WTC11 (cell line): ENCODE results near the gene KRT14. TPM values are rescaled to one million over a fixed set of nuclear protein-coding genes. Genes with fewer than 3 reads are reported as not detected.

Source experiments
- ATAC-seq: fragments of 200-7000 bp; cut with Tn5 transposase; 2 replicates; pipeline ENCODE4 v1.10.0; 2021; ENCODE audit warnings: mild to moderate bottlenecking, moderate library complexity
- CTCF ChIA-PET: fragments of 300-600 bp; sonication (Branson Sonifier 250); formaldehyde crosslinking; loops from one replicate; lab custom pipeline; 2021; ENCODE audit warnings: antibody characterized with exemption; lab: Charles Lee
- POLR2A ChIA-PET: fragments of 350-600 bp; sonication (Branson Sonifier 250); formaldehyde crosslinking; loops from one replicate; lab custom pipeline; 2021; ENCODE audit warnings: antibody characterized with exemption; lab: Charles Lee
- DNase-seq: peaks from one replicate; pipeline ENCODE4 v3.0.0; 2021; ENCODE audit warnings: low spot score
- H3K27ac Mint-ChIP-seq: 2 replicates; pipeline ENCODE4 v1.8.0; 2021; ENCODE audit warnings: mixed read lengths
- H3K27me3 Mint-ChIP-seq: 2 replicates; pipeline ENCODE4 v1.8.0; 2021; ENCODE audit warnings: low read depth, mild to moderate bottlenecking, moderate library complexity, mixed read lengths
- H3K36me3 Mint-ChIP-seq: 2 replicates; pipeline ENCODE4 v1.8.0; 2021; ENCODE audit warnings: mixed read lengths
- H3K4me1 Mint-ChIP-seq: 2 replicates; pipeline ENCODE4 v1.8.0; 2022; ENCODE audit warnings: mixed read lengths
- H3K4me3 Mint-ChIP-seq: 2 replicates; pipeline ENCODE4 v1.8.0; 2021; ENCODE audit warnings: mild to moderate bottlenecking, moderate library complexity, mixed read lengths
- H3K9me3 Mint-ChIP-seq: 2 replicates; pipeline ENCODE4 v1.8.0; 2021; ENCODE audit warnings: mixed read lengths
- GRHL2 ChIP-seq: fragments of 250-450 bp; sonication (Bioruptor Pico); IDR thresholded peaks from 2 replicates; pipeline ENCODE4 v1.8.0; 2022; ENCODE audit warnings: mild to moderate bottlenecking, moderate library complexity; ENCODE audit not compliant: insufficient replicate concordance, severe bottlenecking
- GTF2I ChIP-seq: fragments of 250-450 bp; sonication (Bioruptor Pico); conservative IDR thresholded peaks from 2 replicates; pipeline ENCODE4 v1.4.0; 2021; ENCODE audit warnings: mild to moderate bottlenecking
- JUN ChIP-seq: sonication (generic); formaldehyde crosslinking; IDR thresholded peaks from 2 replicates; pipeline ENCODE4 v1.8.0; 2023; ENCODE audit warnings: mild to moderate bottlenecking, missing genetic modification reagents
- OVOL2 ChIP-seq: fragments of 250-450 bp; sonication (Bioruptor Pico); IDR thresholded peaks from 2 replicates; pipeline ENCODE4 v1.9.0; 2021; ENCODE audit warnings: mild to moderate bottlenecking, borderline replicate concordance
- SOX15 ChIP-seq: fragments of 250-450 bp; sonication (Bioruptor Pico); IDR thresholded peaks from 2 replicates; pipeline ENCODE4 v1.9.0; 2021; ENCODE audit warnings: mild to moderate bottlenecking
- TCF7 ChIP-seq: sonication (generic); formaldehyde crosslinking; IDR thresholded peaks from 2 replicates; pipeline ENCODE4 v1.8.0; 2022; ENCODE audit warnings: mild to moderate bottlenecking, low read depth, missing genetic modification reagents, moderate library complexity
- TEAD1 ChIP-seq: sonication (generic); formaldehyde crosslinking; IDR thresholded peaks from 2 replicates; pipeline ENCODE4 v1.8.0; 2022; ENCODE audit warnings: mild to moderate bottlenecking, missing genetic modification reagents
- TEAD4 ChIP-seq: sonication (generic); formaldehyde crosslinking; IDR thresholded peaks from 2 replicates; pipeline ENCODE4 v1.8.0; 2022; ENCODE audit warnings: mild to moderate bottlenecking, missing genetic modification reagents
- ZNF121 ChIP-seq: sonication (generic); formaldehyde crosslinking; IDR thresholded peaks from 2 replicates; pipeline ENCODE4 v1.8.0; 2023; ENCODE audit warnings: missing genetic modification reagents
- total RNA-seq: library from RNA; stranded (reverse); gene quantifications from 3 replicates; pipeline ENCODE4 v1.2.3, GENCODE V29; 2021
- TF ChIP-seq, protein P1 (sequence below): sonication (generic); formaldehyde crosslinking; IDR thresholded peaks from 2 replicates; pipeline ENCODE4 v1.8.0; 2023; ENCODE audit warnings: missing genetic modification reagents
- TF ChIP-seq, protein P2 (sequence below): sonication (generic); formaldehyde crosslinking; IDR thresholded peaks from 2 replicates; pipeline ENCODE4 v1.8.1; 2022; ENCODE audit warnings: mild to moderate bottlenecking, missing genetic modification reagents, moderate library complexity, borderline replicate concordance
- TF ChIP-seq, protein P3 (sequence below): sonication (generic); formaldehyde crosslinking; IDR thresholded peaks from 2 replicates; pipeline ENCODE4 v1.8.1; 2022; ENCODE audit warnings: low read depth, missing genetic modification reagents, borderline replicate concordance
- TF ChIP-seq, protein P4 (sequence below): sonication (generic); formaldehyde crosslinking; IDR thresholded peaks from 2 replicates; pipeline ENCODE4 v1.8.1; 2023; ENCODE audit warnings: mild to moderate bottlenecking, missing genetic modification reagents, moderate library complexity
- TF ChIP-seq, protein P5 (sequence below): sonication (generic); formaldehyde crosslinking; IDR thresholded peaks from 2 replicates; pipeline ENCODE4 v1.8.0; 2023; ENCODE audit warnings: missing genetic modification reagents, mild to moderate bottlenecking, borderline replicate concordance
- TF ChIP-seq, protein P6 (sequence below): fragments of 250-450 bp; sonication (Bioruptor Pico); IDR thresholded peaks from 2 replicates; pipeline ENCODE4 v1.9.0; 2021; ENCODE audit warnings: moderate library complexity, mild to moderate bottlenecking, inconsistent platforms, borderline replicate concordance
- TF ChIP-seq, protein P7 (sequence below): sonication (generic); formaldehyde crosslinking; IDR thresholded peaks from 2 replicates; pipeline ENCODE4 v1.8.0; 2022; ENCODE audit warnings: mild to moderate bottlenecking, missing genetic modification reagents
- TF ChIP-seq, protein P8 (sequence below): sonication (generic); formaldehyde crosslinking; IDR thresholded peaks from 2 replicates; pipeline ENCODE4 v1.8.1; 2022; ENCODE audit warnings: mild to moderate bottlenecking, moderate library complexity, missing genetic modification reagents
- TF ChIP-seq, protein P9 (sequence below): sonication (generic); formaldehyde crosslinking; IDR thresholded peaks from 2 replicates; pipeline ENCODE4 v1.8.1; 2023; ENCODE audit warnings: mild to moderate bottlenecking, missing genetic modification reagents, borderline replicate concordance

KRT14 gene
- total RNA-seq, 1 experiment from 2014 or later, result not detected

DNA sequence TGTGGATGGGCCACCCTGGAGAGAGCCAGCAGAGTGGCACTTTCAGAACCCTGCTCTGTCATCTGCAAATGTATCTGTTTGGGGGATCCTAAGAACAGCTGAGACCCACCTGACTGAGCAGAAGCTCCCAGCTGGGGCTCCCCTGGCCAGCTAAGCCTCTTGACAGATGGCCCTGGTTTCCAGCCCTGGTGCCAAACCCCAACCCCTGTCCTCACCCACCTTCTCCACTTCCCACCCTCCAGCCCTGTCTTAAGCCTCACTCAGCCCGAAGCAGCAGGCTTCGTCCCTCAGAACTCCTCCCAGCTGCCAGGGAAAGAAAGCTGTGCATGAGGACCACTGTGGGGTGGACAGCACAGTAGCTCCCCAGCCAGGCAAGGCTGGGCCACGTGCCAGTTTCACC, 11.4 kb downstream of the KRT14 start:
- DNase-seq, result no peak
- no peaks in the 10 kb centered on the region; the same call in 1 of the 2 replicates for H3K9me3 Mint-ChIP-seq
- H3K27ac Mint-ChIP-seq, result no peak overlapping the region
- no peaks in the 10 kb centered on the region for H3K36me3 Mint-ChIP-seq
- peaks cover 11% of the 10 kb centered on the region for H3K4me1 Mint-ChIP-seq
- H3K27me3 Mint-ChIP-seq, result peaks cover 21% of the 10 kb centered on the region
- CTCF ChIA-PET, result interaction anchor here (0.6 to 5.2 kb wide), 4 partner anchors 27 to 100 kb away, joined by 5 to 27 read pairs (median 10); no protein-coding TSS in a partner anchor
- H3K4me3 Mint-ChIP-seq, result no peak overlapping the region
- no peak for ATAC-seq
- TF ChIP-seq, protein P1, sequence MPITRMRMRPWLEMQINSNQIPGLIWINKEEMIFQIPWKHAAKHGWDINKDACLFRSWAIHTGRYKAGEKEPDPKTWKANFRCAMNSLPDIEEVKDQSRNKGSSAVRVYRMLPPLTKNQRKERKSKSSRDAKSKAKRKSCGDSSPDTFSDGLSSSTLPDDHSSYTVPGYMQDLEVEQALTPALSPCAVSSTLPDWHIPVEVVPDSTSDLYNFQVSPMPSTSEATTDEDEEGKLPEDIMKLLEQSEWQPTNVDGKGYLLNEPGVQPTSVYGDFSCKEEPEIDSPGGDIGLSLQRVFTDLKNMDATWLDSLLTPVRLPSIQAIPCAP (CRISPR knock-in tag), result no peak
- TF ChIP-seq, protein P2, sequence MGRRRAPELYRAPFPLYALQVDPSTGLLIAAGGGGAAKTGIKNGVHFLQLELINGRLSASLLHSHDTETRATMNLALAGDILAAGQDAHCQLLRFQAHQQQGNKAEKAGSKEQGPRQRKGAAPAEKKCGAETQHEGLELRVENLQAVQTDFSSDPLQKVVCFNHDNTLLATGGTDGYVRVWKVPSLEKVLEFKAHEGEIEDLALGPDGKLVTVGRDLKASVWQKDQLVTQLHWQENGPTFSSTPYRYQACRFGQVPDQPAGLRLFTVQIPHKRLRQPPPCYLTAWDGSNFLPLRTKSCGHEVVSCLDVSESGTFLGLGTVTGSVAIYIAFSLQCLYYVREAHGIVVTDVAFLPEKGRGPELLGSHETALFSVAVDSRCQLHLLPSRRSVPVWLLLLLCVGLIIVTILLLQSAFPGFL (CRISPR knock-in tag), result no peak
- no peak for TF ChIP-seq SOX15 (CRISPR knock-in tag)
- TF ChIP-seq TEAD4 (CRISPR knock-in tag), result no peak
- TF ChIP-seq, protein P3, sequence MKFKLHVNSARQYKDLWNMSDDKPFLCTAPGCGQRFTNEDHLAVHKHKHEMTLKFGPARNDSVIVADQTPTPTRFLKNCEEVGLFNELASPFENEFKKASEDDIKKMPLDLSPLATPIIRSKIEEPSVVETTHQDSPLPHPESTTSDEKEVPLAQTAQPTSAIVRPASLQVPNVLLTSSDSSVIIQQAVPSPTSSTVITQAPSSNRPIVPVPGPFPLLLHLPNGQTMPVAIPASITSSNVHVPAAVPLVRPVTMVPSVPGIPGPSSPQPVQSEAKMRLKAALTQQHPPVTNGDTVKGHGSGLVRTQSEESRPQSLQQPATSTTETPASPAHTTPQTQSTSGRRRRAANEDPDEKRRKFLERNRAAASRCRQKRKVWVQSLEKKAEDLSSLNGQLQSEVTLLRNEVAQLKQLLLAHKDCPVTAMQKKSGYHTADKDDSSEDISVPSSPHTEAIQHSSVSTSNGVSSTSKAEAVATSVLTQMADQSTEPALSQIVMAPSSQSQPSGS (CRISPR knock-in tag), result no peak
- POLR2A ChIA-PET, result no interaction called here

DNA sequence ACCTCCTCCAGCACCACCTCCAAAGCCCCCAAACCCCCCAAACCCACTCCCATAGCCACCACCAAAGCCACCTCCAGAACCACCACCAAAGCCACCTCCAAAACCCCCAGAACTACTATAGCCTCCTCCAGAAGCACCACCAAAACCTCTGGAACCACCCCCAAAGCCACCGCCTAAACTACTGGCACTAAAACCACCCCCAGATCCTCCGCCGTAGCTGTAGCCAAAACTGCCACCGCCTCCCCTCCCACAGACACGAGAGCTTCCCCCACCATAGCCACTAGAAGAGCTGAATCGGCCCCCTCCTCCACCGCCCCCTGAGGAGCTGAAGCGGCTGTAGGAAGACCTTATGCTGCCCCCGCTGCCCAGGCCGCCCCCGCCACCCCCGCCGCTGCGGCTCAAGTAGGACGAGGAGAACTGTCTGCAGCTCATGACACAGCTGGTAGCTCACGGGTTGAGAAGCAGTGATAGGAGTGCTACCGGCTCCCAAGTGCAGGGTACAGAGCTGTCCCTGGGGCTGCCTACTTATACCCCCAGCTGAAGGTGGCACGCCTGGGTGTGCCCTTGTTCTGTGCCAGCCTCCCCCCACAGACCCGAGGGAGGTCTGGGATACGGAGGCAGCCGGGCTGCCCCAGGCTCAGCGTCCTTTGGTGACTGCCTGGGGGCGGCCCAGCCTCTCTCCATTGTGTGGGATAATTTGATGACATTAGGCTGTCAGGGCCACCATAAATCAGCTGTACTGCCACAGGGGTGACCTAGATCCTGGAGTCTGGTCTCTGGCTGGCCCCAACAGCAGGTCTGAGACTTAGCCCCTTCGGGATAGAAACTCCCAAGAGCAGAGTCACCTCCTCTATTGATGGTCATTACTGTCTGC, 14.9 kb downstream of the KRT14 start, which contains the start of gene KRT9:
Gene KRT9, minus strand, starts transcription at position 499 of the 874 bp plus-strand sequence. Its CDS starts 67 bp downstream, at position 432.
- DNase-seq (no peak), ATAC-seq (no peak)
- no peaks in the 10 kb centered on the region for H3K36me3 Mint-ChIP-seq
- H3K27ac Mint-ChIP-seq, result no peak within 1 kb of the TSS
- peaks cover 28% of the 10 kb centered on the region for H3K27me3 Mint-ChIP-seq
- CTCF ChIA-PET, result interaction anchor here (0.7 to 5.2 kb wide), 5 partner anchors 8 to 708 kb away, joined by 3 to 27 read pairs (median 8); no protein-coding TSS in a partner anchor
- no peak within 1 kb of the TSS for H3K4me3 Mint-ChIP-seq
- H3K4me1 Mint-ChIP-seq, result no peaks in the 10 kb centered on the region
- POLR2A ChIA-PET, result no interaction called here
- H3K9me3 Mint-ChIP-seq, result no peaks in the 10 kb centered on the region; the same call in 1 of the 2 replicates
- TF ChIP-seq, protein P4, sequence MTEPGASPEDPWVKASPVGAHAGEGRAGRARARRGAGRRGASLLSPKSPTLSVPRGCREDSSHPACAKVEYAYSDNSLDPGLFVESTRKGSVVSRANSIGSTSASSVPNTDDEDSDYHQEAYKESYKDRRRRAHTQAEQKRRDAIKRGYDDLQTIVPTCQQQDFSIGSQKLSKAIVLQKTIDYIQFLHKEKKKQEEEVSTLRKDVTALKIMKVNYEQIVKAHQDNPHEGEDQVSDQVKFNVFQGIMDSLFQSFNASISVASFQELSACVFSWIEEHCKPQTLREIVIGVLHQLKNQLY (CRISPR knock-in tag), result no peak
- TF ChIP-seq JUN (CRISPR knock-in tag), result no peak
- TF ChIP-seq, protein P5, sequence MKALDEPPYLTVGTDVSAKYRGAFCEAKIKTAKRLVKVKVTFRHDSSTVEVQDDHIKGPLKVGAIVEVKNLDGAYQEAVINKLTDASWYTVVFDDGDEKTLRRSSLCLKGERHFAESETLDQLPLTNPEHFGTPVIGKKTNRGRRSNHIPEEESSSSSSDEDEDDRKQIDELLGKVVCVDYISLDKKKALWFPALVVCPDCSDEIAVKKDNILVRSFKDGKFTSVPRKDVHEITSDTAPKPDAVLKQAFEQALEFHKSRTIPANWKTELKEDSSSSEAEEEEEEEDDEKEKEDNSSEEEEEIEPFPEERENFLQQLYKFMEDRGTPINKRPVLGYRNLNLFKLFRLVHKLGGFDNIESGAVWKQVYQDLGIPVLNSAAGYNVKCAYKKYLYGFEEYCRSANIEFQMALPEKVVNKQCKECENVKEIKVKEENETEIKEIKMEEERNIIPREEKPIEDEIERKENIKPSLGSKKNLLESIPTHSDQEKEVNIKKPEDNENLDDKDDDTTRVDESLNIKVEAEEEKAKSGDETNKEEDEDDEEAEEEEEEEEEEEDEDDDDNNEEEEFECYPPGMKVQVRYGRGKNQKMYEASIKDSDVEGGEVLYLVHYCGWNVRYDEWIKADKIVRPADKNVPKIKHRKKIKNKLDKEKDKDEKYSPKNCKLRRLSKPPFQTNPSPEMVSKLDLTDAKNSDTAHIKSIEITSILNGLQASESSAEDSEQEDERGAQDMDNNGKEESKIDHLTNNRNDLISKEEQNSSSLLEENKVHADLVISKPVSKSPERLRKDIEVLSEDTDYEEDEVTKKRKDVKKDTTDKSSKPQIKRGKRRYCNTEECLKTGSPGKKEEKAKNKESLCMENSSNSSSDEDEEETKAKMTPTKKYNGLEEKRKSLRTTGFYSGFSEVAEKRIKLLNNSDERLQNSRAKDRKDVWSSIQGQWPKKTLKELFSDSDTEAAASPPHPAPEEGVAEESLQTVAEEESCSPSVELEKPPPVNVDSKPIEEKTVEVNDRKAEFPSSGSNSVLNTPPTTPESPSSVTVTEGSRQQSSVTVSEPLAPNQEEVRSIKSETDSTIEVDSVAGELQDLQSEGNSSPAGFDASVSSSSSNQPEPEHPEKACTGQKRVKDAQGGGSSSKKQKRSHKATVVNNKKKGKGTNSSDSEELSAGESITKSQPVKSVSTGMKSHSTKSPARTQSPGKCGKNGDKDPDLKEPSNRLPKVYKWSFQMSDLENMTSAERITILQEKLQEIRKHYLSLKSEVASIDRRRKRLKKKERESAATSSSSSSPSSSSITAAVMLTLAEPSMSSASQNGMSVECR, result no peak
- TF ChIP-seq GRHL2 (CRISPR knock-in tag), result no peak
- no peak for TF ChIP-seq TEAD1 (CRISPR knock-in tag)
- TF ChIP-seq ZNF121 (CRISPR knock-in tag), result no peak
- TF ChIP-seq, protein P6, sequence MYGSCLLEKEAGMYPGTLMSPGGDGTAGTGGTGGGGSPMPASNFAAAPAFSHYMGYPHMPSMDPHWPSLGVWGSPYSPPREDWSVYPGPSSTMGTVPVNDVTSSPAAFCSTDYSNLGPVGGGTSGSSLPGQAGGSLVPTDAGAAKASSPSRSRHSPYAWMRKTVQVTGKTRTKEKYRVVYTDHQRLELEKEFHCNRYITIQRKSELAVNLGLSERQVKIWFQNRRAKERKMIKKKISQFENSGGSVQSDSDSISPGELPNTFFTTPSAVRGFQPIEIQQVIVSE (CRISPR knock-in tag), result no peak
- TF ChIP-seq, protein P7, sequence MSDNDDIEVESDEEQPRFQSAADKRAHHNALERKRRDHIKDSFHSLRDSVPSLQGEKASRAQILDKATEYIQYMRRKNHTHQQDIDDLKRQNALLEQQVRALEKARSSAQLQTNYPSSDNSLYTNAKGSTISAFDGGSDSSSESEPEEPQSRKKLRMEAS (CRISPR knock-in tag), result no peak
- TF ChIP-seq, protein P8, sequence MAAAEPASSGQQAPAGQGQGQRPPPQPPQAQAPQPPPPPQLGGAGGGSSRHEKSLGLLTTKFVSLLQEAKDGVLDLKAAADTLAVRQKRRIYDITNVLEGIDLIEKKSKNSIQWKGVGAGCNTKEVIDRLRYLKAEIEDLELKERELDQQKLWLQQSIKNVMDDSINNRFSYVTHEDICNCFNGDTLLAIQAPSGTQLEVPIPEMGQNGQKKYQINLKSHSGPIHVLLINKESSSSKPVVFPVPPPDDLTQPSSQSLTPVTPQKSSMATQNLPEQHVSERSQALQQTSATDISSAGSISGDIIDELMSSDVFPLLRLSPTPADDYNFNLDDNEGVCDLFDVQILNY (CRISPR knock-in tag), result no peak
- no peak for TF ChIP-seq TCF7 (CRISPR knock-in tag)
- TF ChIP-seq, protein P9, sequence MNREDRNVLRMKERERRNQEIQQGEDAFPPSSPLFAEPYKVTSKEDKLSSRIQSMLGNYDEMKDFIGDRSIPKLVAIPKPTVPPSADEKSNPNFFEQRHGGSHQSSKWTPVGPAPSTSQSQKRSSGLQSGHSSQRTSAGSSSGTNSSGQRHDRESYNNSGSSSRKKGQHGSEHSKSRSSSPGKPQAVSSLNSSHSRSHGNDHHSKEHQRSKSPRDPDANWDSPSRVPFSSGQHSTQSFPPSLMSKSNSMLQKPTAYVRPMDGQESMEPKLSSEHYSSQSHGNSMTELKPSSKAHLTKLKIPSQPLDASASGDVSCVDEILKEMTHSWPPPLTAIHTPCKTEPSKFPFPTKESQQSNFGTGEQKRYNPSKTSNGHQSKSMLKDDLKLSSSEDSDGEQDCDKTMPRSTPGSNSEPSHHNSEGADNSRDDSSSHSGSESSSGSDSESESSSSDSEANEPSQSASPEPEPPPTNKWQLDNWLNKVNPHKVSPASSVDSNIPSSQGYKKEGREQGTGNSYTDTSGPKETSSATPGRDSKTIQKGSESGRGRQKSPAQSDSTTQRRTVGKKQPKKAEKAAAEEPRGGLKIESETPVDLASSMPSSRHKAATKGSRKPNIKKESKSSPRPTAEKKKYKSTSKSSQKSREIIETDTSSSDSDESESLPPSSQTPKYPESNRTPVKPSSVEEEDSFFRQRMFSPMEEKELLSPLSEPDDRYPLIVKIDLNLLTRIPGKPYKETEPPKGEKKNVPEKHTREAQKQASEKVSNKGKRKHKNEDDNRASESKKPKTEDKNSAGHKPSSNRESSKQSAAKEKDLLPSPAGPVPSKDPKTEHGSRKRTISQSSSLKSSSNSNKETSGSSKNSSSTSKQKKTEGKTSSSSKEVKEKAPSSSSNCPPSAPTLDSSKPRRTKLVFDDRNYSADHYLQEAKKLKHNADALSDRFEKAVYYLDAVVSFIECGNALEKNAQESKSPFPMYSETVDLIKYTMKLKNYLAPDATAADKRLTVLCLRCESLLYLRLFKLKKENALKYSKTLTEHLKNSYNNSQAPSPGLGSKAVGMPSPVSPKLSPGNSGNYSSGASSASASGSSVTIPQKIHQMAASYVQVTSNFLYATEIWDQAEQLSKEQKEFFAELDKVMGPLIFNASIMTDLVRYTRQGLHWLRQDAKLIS (CRISPR knock-in tag), result no peak
- TF ChIP-seq GTF2I (CRISPR knock-in tag), result no peak
- no peak for TF ChIP-seq OVOL2
